Measurements from ENCODE around the gene ARHGEF10L.

The ARHGEF10L gene

DNA sequence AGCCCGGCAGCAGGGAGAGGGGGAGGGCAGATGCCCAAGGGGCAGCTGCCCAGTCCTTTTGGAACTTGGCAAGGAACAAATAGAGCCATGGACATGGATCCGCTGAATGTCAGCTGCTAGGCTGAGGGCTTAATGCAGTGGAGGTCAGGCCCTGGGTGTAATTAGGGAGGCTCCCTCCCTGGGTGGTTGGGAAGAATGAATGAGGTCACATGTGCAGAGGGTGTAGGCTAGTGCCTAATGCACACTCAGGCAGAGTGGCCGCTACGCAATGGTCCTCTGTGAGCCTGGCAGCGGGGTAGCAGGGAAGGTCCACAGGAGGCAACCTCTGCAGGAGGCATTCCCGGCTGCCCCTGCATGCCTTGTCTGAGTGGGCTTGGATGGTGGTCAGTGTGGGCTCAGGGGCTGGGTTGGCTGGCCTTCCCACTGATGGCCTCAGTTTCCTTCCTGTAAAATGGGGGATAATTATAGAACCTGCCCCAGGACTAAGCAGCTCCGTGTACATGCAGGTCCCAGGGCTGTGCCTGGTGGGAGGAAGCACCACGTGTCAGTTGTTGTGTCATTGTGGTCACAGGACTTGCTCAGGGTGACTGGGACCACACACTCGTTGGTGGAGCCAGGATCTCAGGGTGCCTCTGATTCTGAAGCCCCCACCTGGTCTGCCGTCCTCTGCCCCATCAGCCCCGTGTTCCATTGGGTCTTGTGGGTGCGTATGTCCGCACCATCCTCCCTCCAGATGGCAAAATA is 134.0 kb downstream of the ARHGEF10L start:
- no peak for DNase-seq (ENCODE audit: low read depth)
- H3K4me3 ChIP-seq (ENCODE audit: low read depth, low read length), result no peak overlapping the region
- TF ChIP-seq, protein P1, sequence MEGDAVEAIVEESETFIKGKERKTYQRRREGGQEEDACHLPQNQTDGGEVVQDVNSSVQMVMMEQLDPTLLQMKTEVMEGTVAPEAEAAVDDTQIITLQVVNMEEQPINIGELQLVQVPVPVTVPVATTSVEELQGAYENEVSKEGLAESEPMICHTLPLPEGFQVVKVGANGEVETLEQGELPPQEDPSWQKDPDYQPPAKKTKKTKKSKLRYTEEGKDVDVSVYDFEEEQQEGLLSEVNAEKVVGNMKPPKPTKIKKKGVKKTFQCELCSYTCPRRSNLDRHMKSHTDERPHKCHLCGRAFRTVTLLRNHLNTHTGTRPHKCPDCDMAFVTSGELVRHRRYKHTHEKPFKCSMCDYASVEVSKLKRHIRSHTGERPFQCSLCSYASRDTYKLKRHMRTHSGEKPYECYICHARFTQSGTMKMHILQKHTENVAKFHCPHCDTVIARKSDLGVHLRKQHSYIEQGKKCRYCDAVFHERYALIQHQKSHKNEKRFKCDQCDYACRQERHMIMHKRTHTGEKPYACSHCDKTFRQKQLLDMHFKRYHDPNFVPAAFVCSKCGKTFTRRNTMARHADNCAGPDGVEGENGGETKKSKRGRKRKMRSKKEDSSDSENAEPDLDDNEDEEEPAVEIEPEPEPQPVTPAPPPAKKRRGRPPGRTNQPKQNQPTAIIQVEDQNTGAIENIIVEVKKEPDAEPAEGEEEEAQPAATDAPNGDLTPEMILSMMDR (IDR thresholded peaks at IDR 0.05; ENCODE audit: insufficient read depth, low read depth, low read length, missing control alignments), result no peak

DNA sequence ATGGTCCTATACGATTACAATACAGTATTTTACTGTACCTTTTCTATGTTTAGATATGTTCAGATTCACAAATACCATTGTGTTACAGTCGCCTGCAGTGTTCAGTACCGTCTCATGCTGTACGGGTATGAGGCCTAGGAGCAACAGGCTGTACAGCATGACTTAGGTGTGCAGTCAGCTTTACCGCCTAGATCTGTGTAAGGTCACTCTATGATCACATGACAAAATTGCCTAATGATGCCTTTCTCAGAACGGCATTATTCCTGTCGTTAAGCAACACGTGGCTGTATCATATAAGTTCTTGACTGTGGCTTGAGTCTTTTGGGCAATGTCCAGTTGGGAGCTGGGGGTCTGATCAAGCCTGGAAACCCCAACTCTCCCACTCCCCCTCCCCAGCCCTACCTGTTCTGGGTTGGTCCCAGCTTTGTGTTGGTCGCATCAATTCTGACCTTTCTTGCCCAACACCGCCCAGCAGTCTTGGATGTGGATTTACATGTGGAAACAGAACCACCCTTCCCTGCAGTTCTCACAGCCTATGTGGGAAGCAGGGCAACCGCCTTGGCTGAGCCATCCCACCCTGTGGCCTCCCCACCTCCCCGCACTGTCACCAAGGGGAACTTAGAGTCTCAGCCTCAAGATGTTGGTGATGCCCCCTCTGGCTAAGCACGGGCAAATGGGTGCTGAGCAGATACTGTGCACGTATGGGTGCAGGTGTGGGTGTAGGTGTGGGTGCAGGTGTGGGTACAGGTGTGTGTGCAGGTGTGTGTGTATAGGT is 135.4 kb downstream of the ARHGEF10L start:
- TF ChIP-seq, protein P1 (IDR thresholded peaks at IDR 0.05; ENCODE audit: insufficient read depth, low read depth, low read length, missing control alignments), result no peak
- H3K4me3 ChIP-seq (ENCODE audit: low read depth, low read length), result no peak overlapping the region
- DNase-seq (ENCODE audit: low read depth), result no peak

DNA sequence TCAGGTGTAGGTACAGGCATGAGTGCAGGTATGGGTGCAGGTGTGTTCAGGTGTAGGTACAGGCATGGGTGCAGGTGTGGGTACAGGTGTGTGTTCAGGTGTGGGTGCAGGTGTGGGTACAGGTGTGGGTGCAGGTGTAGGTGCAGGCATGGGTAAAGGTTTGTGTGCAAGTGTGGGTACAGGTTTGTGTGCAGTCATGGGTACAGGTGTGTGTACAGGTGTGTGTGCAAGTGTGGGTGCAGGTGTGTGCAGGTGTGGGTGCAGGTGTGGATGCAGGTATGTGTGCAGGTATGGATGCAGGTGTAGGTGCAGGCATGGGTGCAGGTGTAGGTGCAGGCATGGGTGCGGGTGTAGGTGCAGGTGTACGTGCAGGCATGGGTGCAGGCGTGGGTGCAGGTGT is 136.2 kb downstream of the ARHGEF10L start:
- TF ChIP-seq, protein P1 (IDR thresholded peaks at IDR 0.05; ENCODE audit: insufficient read depth, low read depth, low read length, missing control alignments), result no peak
- no peak for DNase-seq (ENCODE audit: low read depth)
- no peak overlapping the region for H3K4me3 ChIP-seq (ENCODE audit: low read depth, low read length)

DNA sequence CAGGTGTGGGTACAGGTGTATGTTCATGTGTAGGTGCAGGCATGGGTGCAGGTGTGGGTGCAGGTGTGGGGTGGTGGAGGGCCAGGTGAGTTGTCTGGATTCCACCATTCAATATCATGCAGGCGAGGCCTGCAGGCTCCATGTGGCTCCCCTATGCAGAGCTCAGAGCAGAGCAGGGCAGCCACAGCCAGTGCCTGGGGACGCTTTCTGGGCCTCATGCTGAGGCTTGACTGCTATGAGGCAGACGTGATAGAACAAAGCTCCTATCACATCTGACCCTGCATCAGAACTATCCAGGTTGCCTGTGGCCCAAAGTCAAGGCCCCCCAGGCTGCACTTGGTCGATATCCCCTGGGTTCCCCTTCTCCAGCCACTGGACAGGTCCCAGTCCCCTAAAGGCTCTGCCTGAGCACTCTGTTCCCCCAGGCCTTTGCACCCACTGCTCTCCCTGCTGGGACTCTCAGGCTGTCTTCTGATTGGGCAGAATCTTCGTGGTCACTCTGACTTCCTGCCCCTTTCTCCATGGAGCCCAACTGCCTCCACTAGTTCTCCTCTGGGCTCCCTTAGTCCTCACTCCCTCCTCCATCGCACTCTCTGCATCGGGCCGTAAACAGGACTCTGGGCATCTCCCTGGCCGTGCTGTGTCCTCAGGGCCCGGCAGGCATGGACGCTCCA is 137.0 kb downstream of the ARHGEF10L start:
- DNase-seq (ENCODE audit: low read depth), result no peak
- H3K4me3 ChIP-seq (ENCODE audit: low read depth, low read length), result no peak overlapping the region
- TF ChIP-seq, protein P1 (IDR thresholded peaks at IDR 0.05; ENCODE audit: insufficient read depth, low read depth, low read length, missing control alignments), result no peak

DNA sequence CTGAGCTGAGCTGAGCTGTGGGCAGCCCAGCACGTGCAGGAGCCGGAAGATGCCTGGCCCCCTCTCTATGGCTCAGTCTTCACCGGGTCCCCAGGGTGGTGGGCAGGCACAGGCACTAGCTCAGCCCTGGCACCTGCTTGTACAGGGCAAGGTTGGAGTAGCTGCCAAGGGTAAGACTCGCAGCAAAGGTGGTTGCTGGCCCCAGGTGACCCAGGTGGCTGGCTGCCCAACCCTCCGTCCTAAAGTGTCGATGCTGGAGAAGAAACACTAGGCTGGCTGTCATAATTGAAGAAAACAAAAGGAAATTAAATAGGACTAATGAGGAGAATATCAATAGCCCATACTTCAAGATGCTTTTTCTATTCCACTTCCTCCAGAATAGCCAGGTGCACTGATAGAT is 138.5 kb downstream of the ARHGEF10L start:
- no peak overlapping the region for H3K4me3 ChIP-seq (ENCODE audit: low read depth, low read length)
- no peak for DNase-seq (ENCODE audit: low read depth)
- TF ChIP-seq, protein P1 (IDR thresholded peaks at IDR 0.05; ENCODE audit: insufficient read depth, low read depth, low read length, missing control alignments), result no peak

DNA sequence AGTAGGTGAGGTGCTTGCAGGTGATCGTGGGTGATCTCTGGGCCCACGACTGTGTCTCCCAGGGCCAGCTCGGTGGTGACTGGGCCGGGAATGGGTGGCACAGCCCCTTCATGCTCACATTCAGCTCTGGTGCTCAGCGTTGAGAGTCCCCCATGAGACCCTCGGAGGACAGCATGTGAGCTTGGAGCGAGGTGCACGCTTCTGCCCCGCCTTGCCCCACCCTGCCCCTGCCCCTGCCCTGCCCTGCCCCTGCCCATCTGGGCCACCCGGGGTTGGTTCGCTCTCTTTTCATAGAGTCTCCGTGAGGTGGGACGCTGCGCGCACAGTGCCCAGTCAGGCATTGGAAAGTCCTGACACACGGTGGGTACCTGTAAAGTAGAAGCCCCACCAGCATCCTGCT is 140.4 kb downstream of the ARHGEF10L start:
- DNase-seq (ENCODE audit: low read depth), result no peak
- TF ChIP-seq, protein P1 (IDR thresholded peaks at IDR 0.05; ENCODE audit: insufficient read depth, low read depth, low read length, missing control alignments), result no peak
- no peak overlapping the region for H3K4me3 ChIP-seq (ENCODE audit: low read depth, low read length)
